AG09309 (cell line): ENCODE data around the gene LPCAT3.

Source experiments
- DNase-seq: peaks from one replicate; pipeline ENCODE4 v3.0.0-alpha.2; 2010; ENCODE audit warnings: low read depth
- H3K4me3 ChIP-seq: 2 replicates; pipeline ENCODE4 v1.5.1; 2011; ENCODE audit warnings: mild to moderate bottlenecking, low read depth, low read length, moderate library complexity; ENCODE audit not compliant: control insufficient read depth
- TF ChIP-seq, protein P1 (sequence below): IDR thresholded peaks from 2 replicates; pipeline ENCODE4 v1.5.1; 2011; ENCODE audit warnings: mild to moderate bottlenecking, low read depth, low read length, inconsistent platforms; ENCODE audit not compliant: insufficient read depth, control insufficient read depth; ENCODE audit errors: missing control alignments

LPCAT3 gene

DNA sequence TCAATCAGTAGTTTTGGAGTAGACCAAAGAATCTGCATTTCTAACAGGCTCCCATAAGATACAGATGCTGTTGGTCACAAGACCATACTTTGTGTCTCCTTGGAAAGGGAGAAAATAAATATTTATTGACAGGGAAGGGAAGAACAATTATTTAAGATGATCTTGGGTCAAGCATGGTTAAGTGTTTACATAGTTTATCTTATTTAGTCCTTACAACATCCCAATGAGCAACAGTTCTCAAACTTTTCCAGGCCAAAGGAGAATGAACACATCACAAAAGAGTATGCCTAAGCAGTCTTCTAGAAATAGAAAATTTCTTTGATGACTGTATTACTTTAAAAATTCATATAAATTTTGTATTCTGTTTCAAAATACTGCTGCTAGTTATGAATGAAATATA lies 8.8 kb downstream of the LPCAT3 start:
- DNase-seq, result no peak
- H3K4me3 ChIP-seq, result no peak overlapping the region
- TF ChIP-seq, protein P1, sequence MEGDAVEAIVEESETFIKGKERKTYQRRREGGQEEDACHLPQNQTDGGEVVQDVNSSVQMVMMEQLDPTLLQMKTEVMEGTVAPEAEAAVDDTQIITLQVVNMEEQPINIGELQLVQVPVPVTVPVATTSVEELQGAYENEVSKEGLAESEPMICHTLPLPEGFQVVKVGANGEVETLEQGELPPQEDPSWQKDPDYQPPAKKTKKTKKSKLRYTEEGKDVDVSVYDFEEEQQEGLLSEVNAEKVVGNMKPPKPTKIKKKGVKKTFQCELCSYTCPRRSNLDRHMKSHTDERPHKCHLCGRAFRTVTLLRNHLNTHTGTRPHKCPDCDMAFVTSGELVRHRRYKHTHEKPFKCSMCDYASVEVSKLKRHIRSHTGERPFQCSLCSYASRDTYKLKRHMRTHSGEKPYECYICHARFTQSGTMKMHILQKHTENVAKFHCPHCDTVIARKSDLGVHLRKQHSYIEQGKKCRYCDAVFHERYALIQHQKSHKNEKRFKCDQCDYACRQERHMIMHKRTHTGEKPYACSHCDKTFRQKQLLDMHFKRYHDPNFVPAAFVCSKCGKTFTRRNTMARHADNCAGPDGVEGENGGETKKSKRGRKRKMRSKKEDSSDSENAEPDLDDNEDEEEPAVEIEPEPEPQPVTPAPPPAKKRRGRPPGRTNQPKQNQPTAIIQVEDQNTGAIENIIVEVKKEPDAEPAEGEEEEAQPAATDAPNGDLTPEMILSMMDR, result no peak

DNA sequence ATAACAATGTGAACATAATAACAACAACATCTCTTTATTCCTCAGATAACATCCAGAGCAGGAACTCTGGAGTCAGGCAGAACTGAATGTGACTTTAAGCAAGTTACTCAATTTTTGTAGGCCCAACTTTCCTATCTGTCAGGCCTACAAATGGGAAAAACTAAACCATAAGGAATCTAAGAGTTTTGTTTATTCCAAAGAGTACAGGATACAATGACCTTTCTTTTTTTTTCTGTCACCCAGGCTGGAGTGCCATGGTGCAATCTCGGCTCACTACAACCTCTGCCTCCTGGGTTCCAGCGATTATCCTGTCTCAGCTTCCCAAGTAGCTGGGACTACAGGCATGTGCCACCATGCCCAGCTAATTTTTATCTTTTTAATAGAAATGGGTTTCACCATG lies 9.4 kb downstream of the LPCAT3 start:
- no peak for DNase-seq
- TF ChIP-seq, protein P1, result no peak
- no peak overlapping the region for H3K4me3 ChIP-seq

DNA sequence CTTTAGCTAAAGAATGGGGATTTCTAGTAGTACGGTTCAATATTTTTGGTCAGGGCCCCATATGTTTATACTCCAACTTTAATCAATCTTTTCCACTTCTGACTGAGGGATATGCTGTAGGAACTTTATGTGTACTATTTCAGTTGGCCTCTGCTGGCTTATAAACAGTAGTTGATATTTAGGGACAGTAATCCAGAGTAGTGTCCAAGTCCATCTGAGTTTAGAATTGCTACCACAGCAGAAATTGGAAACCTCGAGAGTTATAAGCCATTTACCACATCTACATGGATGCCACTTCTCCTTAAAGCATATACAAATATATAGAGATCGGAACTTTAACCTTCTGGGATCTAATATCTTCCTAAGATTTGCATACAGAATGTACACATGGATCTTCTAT lies 11.6 kb downstream of the LPCAT3 start:
- TF ChIP-seq, protein P1, result no peak
- H3K4me3 ChIP-seq, result no peak overlapping the region
- DNase-seq, result no peak

DNA sequence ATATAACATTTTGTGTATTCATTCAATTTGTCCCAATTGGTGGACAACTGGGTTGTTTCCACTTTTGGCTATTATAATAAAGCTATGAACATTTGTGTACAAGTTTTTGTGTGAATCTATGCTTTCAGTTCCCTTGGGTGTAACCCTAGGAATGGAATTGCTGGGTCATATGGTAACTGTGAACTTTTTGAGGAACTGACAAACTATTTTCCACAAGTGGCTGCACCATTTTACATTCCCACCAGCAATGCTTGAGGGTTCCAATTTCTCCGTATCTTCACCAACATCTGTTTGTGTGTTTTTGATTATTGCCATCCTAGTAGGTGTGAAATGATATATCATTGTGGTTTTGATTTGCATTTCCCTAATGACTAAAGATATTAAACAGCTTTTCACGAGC lies 13.0 kb downstream of the LPCAT3 start:
- no peak overlapping the region for H3K4me3 ChIP-seq
- TF ChIP-seq, protein P1, result no peak
- DNase-seq, result no peak

DNA sequence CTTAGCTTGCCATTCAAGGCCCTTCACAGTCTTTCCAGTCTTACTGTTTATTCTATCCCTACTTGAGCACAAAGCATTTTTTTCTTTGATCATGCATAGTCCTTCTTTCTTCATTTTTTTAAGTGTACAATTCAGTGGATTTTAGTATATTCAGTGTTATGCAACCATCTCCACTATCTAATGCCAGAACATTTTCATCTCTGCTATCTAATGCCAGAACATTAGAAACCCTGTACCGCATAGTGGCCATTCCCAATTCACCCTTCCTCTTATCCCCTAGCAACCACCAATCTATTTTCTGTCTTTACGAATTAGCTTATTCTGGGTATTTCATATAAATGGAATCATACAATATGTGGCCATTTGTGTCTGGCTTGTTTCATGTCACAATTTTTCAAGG lies 13.4 kb downstream of the LPCAT3 start:
- no peak overlapping the region for H3K4me3 ChIP-seq
- no peak for DNase-seq
- TF ChIP-seq, protein P1, result no peak

DNA sequence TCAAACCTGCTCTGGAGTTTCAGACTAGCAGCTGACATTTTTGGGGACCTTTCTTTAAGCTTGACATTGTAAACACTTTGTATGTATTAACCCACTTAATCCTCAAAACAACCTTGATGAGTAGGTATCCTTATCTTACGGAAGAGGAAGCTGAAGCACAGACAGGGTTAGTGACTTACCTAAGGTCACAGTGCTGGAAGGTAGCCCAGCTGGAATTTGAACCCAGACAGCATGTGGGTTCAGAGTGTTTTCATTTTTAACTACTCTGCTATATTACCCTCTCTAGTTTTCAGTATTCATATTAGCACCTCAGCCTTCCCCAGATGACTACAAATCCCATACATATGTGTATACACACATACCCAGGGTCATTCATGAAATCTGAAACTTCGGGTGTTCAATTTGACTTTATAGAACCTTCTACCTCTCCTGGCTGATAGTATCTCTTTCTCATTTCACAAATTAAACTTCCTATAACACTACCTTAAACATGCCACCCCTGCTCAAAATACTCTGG lies 13.9 kb downstream of the LPCAT3 start:
- DNase-seq, result no peak
- TF ChIP-seq, protein P1, result no peak
- no peak overlapping the region for H3K4me3 ChIP-seq
